Activated naive CD8-positive, alpha-beta T cell treated with anti-CD3 and anti-CD28 coated beads, Interleukin-2, amount 50 U/mL, for 16 hours (primary cell): Measurements from ENCODE around the gene AGER.
"Not testable (repeated sequence)": the region's sequence is repeated elsewhere in the genome, so short reads cannot be mapped to it uniquely, and the experiment has no call there.

ENCODE experiments used
- DNase-seq: peaks from one replicate; pipeline ENCODE4 v3.0.0-alpha.2; 2020; ENCODE audit warnings: low read depth, low spot score

Gene AGER

DNA sequence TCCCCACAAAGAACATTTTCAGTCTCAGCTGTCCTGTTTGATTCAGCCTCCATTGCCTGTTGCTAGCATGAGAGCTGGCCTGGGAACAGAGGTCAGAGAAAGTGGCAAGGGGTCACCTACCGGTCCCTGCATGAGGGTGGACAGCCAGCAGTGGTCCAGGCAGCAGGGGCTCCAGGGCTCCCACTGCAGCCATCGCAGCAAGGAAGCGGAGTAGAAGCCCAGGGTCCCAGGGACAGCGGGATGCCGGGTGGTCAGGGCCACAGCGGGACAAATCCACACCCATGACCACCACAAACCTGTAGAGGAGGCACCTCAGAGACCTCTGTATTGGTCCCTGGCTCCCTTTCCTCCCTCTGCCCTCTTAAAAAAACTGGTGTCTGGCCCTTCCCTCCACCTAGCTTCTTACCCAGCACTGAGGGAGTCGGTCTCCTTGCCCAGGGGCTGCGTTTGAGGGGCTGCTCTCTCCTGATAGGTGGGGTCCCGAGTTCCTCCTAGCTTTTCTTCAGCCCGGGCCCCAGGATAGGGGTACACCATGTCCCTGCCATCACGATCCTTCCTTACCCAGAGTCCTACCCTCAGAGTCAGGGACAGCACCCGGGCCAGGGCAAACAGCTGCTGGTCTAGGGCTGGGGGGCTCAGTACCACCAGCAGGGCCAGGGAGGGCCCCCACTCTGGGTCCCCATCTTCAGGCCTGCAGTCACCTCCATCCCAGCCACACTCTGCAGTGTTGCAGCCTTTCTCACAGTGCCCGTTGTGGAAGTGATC, 16.8 kb upstream of the AGER start:
- DNase-seq, result no peak

DNA sequence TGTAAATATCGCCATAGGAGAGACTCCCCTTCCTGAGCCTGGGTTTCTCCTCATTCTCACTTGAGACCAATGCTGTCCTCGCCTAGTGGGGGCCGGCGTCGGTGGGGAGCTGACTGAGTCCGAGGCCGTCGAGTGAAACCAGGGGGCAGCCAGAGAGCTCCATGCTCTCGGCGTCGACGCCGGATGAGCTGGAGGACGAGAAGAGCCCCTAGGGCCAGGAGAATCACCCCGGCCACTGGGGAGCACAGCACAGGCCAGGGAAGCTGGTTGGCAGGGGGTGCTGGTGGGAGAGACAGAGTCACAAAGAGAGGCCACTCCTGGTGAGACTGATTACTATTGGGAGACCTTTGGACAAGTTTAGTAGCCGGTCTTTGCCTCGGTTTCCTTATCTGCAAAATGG, 14.8 kb upstream of the AGER start:
- no peak for DNase-seq

- DNase-seq, result no peak
Observed at GRCh38 chr6:32198345-32198696, 14.3 kb upstream of the AGER start.

- DNase-seq, result no peak
Observed at GRCh38 chr6:32196682-32197616, 12.9 kb upstream of the AGER start.

DNA sequence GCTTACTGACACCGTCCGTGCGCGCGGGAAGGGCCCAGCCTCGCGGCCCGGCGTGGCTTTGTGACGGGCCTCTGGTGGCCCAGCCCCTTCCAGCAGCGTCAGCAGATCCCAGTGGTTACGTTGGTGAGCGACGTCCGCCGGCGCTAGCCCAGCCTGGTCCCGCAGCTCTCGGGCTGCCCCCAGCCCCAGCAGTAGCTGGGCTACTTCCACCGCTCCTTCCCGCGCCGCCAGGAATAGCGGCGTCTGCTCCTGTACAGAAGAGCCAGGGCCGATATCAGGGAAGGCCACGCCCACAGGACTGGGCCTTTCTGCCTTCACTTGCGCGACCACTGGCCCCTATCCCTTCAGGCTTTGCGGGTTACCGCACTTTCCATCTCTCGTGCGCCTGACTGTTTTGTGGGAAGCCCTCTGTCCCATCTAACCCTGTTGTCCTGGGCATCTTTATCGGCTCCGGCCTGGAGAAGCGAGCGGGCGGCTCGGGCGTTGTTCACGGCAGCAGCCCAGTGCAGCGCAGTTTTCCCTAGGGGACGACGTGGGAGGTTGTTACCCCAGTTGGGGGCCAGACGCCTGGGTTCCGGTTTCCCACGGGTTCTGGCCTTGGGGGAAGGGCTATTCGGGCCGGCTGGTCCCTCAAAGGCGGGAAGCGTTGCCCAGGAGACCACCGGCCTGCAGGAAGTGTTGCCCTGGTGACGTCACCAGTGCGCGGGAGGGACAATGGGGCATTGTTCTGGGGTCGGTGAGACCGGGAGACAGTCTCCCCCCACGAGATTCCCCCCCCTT, 12.0 kb upstream of the AGER start:
- DNase-seq, result no peak

DNA sequence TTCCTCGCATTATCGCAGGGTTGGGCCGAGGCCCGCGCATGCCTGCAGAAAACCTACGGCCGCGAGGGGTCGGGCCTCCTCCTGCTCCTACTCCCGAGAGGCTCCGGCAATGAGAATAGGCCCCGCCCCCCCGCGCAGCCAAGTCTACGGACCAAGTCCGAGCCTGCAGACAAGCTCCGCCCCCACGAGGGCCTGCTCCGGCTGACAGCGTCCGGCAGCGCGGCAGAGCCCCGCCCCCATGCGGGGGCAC, 11.5 kb upstream of the AGER start:
- DNase-seq, result peak; percentile 100

DNA sequence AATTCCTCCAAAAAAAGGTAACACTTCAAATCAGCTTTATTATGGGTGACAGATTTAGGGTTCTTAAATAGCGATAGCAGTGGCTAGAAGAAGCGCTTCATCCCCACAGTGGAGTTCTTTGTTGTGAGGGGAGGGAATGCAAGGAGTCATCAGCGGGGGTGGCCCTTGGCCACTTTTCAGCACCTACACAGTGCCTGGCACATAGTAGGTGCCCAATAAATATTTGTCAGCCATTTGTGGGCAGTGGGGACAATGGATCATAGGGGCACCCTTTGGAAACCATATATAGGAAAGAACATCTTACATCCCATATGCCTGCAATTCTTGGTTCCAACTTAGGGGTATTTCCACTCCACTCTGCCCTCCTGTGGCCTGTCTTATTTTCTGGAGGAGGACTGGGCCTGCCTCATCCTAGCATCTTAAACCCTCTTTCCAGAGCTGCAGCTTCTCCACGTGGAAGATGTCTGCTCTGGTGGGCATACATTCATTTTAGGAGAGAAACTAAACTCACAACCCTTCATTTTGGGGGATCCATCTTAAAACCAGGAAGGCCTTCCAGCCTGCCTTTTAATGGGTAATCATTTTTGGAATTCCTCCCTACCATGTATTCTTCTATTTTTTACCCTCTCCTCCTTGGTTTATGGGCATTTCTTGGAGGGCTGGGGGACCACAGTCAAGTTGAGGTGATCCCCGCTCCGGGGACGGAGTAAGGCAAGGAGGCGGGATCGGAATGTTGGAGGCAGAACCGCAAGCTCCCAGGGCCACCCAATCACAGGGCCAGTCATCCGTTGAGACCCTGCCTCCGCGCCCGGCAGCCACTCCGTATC, 11.0 kb upstream of the AGER start:
- DNase-seq, result no peak

- no peak for DNase-seq
Observed at GRCh38 chr6:32194388-32194787, 10.3 kb upstream of the AGER start.

DNA sequence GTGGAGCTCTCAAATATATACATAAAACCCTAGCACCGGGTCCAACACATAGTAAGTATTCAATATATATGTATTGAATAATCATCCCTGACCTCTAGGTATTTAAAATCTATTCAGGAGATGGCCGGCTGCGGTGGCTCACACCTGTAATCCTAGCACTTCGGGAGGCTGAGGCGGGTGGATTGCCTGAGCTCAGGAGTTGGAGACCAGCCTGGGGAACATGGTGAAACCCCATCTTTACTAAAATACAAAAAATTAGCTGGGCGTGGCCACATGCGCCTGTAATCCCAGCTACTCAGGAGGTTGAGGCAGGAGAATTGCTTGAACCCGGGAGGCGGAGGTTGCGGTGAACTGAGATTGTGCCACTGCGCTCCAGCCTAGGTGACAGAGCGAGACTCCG, 9.0 kb upstream of the AGER start:
- DNase-seq, result not testable (repeated sequence)

- no peak for DNase-seq
Observed at GRCh38 chr6:32192608-32193039, 8.6 kb upstream of the AGER start, which contains the start of gene GPSM3. TSS of gene GPSM3 (minus strand) at chr6:32192643. CDS start at chr6:32192513, 130 bp downstream.

DNA sequence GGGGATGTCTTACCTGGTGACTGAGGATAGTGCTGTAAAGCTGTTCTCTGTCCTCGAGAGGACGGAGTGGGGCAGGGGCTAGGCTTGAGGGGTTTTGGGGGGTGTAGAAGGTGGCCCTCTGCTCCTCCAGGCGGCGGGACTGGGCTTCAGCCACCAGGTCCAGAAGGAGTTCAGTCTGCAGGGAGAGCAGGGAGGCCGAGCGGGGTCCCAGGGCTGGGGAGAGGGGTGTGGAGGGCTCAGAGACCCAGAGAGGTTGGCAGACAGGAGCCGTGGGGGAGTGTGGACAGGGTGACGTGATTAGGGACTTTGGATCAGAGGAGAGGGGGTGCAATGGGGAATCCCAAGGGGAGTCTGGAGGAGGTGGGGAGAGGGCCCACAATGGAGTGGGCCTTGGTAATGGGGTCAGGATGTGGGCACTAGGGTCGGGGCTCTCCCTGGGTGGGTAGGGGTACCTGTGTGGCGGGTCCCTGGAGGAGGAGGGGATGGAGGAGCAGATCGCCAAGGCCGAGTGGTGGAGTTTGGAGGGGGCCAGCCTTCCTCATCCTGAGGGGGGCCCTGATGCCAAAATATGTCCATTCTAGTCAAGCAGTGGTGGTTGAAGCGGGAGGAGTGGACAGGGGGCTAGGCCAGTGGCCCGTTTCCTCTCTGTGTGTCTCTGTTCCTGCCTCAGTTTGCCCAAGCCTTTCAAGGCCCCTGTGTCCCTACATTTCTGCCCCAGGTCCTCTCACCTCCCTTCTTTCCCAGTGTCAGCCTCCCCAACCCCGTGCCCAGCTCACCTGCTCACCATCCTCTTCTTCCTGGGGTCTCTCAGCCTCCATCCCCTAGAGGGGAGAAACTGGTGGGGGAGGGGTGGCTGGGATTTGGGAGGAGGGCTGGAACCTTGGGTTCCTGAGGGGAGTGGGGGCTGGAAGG, 7.9 kb upstream of the AGER start:
- DNase-seq, result no peak

GRCh38 chr6:32190911-32191677, 7.0 kb upstream of the AGER start:
- DNase-seq, result no peak

GRCh38 chr6:32190054-32190851, 6.2 kb upstream of the AGER start, which contains the start of gene PBX2:
TSS of gene PBX2 (minus strand) at chr6:32190202. CDS start at chr6:32189915, 287 bp downstream.
- DNase-seq, result peak; percentile 59

- no peak for DNase-seq
Observed at GRCh38 chr6:32189742-32190053, 5.6 kb upstream of the AGER start.

GRCh38 chr6:32189069-32189741, 5.2 kb upstream of the AGER start:
- no peak for DNase-seq

DNA sequence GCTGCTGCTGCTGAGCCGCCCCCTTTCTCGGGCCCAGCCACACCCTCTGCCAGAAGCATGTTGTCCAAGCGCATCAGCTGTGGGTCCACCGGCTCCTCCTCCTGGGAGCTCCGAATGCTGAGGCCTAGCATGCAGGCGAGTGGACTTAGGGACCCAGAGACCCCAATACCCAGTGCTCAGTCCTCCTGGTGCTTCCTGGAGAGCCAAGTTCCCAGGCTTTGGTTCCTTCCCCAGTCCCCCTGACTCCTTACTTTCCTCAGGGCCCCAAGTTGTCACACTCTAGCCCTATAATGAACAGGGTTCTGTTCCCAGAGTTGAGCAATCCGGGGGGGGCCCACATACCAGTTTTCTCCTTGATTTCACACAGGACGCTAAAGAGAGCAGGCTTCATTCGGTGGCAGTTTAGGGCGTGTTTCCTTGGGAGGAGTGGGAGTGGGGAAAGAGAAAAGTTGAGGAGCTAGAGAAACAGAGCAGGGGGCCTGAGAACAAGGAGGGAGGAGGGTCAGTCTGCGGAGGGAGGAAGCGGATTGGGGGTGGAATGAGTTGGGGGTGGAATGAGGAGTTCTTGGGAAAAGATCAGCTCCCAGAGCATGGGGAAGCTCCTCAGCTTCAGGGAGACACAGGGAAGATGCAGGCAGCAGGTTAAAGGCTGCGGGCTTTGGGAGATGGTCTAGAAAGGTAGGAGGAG, 4.5 kb upstream of the AGER start:
- no peak for DNase-seq

- not testable (repeated sequence) for DNase-seq
Observed at GRCh38 chr6:32187725-32188380, 3.8 kb upstream of the AGER start.
